KOPT-K1 (cell line): ENCODE results near the gene TRIM69.
"Not testable (repeated sequence)": the region's sequence is repeated elsewhere in the genome, so short reads cannot be mapped to it uniquely, and the experiment has no call there.

Experiments used
- H3K27ac ChIP-seq: fragments of 200-600 bp; sonication (generic); 2 replicates; pipeline ENCODE4 v1.5.1; 2016; ENCODE audit warnings: antibody characterized with exemption, mild to moderate bottlenecking, low read depth, low read length; ENCODE audit not compliant: poor library complexity, severe bottlenecking
- H3K36me3 ChIP-seq: fragments of 200-600 bp; sonication (generic); 2 replicates; pipeline ENCODE4 v1.5.1; 2017; ENCODE audit warnings: antibody characterized with exemption, mild to moderate bottlenecking, low read length, moderate library complexity; ENCODE audit not compliant: insufficient read depth
- H3K9me3 ChIP-seq: fragments of 200-600 bp; sonication (generic); 2 replicates; pipeline ENCODE4 v1.5.1; 2017; ENCODE audit warnings: antibody characterized with exemption, low read length, mild to moderate bottlenecking; ENCODE audit not compliant: insufficient read depth, poor library complexity, severe bottlenecking

TRIM69 gene

GRCh38 chr15:44711743-44712345 is 24.5 kb upstream of the TRIM69 start:
- H3K27ac ChIP-seq, result peak overlapping the region; percentile 98
- no peaks in the 10 kb centered on the region for H3K9me3 ChIP-seq
- peaks cover 36% of the 10 kb centered on the region for H3K36me3 ChIP-seq

GRCh38 chr15:44712346-44713005 is 23.9 kb upstream of the TRIM69 start:
- Histone ChIP-seq H3K36me3 (peaks cover 42% of the 10 kb centered on the region), H3K9me3 (no peaks in the 10 kb centered on the region), H3K27ac (peak overlapping the region; percentile 98)

DNA sequence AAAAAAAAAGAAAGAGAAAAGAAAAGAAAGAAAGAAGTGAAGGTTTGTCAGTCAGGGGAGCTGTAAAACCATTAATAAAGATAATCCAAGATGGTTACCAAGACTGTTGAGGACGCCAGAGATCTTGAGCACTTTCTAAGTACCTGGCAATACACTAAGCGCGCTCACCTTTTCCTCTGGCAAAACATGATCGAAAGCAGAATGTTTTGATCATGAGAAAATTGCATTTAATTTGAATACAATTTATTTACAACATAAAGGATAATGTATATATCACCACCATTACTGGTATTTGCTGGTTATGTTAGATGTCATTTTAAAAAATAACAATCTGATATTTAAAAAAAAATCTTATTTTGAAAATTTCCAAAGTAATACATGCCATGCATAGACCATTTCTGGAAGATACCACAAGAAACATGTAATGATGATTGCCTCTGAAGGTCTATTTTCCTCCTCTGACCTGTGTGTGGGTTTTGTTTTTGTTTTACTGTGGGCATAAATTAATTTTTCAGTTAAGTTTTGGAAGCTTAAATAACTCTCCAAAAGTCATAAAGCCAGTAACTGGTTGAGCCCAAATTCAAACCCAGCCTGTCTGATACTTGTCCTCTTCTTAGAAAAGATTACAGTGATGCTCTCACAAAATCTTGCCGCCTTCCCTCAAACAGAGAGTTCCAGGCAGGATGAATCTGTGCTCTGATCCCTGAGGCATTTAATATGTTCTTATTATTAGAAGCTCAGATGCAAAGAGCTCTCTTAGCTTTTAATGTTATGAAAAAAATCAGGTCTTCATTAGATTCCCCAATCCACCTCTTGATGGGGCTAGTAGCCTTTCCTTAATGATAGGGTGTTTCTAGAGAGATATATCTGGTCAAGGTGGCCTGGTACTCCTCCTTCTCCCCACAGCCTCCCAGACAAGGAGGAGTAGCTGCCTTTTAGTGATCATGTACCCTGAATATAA is 23.0 kb upstream of the TRIM69 start:
- no peaks in the 10 kb centered on the region for H3K9me3 ChIP-seq
- peak overlapping the region; percentile 98 for H3K27ac ChIP-seq
- H3K36me3 ChIP-seq, result peaks cover 50% of the 10 kb centered on the region

DNA sequence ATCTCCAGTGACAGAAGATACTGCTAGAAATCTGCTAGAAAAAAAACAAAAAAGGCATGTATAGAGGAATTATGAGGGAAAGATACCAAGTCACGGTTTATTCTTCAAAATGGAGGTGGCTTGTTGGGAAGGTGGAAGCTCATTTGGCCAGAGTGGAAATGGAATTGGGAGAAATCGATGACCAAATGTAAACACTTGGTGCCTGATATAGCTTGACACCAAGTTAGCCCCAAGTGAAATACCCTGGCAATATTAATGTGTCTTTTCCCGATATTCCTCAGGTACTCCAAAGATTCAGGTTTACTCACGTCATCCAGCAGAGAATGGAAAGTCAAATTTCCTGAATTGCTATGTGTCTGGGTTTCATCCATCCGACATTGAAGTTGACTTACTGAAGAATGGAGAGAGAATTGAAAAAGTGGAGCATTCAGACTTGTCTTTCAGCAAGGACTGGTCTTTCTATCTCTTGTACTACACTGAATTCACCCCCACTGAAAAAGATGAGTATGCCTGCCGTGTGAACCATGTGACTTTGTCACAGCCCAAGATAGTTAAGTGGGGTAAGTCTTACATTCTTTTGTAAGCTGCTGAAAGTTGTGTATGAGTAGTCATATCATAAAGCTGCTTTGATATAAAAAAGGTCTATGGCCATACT is 21.1 kb upstream of the TRIM69 start:
- H3K9me3 ChIP-seq, result no peaks in the 10 kb centered on the region
- no peak overlapping the region for H3K27ac ChIP-seq
- H3K36me3 ChIP-seq, result peaks cover 61% of the 10 kb centered on the region

DNA sequence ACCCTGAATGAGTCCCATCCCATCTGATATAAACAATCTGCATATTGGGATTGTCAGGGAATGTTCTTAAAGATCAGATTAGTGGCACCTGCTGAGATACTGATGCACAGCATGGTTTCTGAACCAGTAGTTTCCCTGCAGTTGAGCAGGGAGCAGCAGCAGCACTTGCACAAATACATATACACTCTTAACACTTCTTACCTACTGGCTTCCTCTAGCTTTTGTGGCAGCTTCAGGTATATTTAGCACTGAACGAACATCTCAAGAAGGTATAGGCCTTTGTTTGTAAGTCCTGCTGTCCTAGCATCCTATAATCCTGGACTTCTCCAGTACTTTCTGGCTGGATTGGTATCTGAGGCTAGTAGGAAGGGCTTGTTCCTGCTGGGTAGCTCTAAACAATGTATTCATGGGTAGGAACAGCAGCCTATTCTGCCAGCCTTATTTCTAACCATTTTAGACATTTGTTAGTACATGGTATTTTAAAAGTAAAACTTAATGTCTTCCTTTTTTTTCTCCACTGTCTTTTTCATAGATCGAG is 20.5 kb upstream of the TRIM69 start:
- Histone ChIP-seq H3K36me3 (peaks cover 61% of the 10 kb centered on the region), H3K9me3 (no peaks in the 10 kb centered on the region), H3K27ac (no peak overlapping the region)

DNA sequence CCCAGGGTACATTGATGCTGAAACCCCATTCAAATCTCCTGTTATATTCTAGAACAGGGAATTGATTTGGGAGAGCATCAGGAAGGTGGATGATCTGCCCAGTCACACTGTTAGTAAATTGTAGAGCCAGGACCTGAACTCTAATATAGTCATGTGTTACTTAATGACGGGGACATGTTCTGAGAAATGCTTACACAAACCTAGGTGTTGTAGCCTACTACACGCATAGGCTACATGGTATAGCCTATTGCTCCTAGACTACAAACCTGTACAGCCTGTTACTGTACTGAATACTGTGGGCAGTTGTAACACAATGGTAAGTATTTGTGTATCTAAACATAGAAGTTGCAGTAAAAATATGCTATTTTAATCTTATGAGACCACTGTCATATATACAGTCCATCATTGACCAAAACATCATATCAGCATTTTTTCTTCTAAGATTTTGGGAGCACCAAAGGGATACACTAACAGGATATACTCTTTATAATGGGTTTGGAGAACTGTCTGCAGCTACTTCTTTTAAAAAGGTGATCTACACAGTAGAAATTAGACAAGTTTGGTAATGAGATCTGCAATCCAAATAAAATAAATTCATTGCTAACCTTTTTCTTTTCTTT is 19.2 kb upstream of the TRIM69 start:
- Histone ChIP-seq H3K36me3 (peaks cover 61% of the 10 kb centered on the region), H3K9me3 (no peaks in the 10 kb centered on the region), H3K27ac (no peak overlapping the region)

DNA sequence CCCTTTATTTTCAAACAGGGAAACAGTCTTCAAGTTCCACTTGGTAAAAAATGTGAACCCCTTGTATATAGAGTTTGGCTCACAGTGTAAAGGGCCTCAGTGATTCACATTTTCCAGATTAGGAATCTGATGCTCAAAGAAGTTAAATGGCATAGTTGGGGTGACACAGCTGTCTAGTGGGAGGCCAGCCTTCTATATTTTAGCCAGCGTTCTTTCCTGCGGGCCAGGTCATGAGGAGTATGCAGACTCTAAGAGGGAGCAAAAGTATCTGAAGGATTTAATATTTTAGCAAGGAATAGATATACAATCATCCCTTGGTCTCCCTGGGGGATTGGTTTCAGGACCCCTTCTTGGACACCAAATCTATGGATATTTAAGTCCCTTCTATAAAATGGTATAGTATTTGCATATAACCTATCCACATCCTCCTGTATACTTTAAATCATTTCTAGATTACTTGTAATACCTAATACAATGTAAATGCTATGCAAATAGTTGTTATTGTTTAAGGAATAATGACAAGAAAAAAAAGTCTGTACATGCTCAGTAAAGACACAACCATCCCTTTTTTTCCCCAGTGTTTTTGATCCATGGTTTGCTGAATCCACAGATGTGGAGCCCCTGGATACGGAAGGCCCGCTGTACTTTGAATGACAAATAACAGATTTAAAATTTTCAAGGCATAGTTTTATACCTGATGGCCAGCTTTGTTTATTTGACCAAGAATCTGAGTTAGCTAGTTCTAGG is 18.0 kb upstream of the TRIM69 start:
- Histone ChIP-seq H3K9me3 (no peaks in the 10 kb centered on the region), H3K36me3 (peaks cover 60% of the 10 kb centered on the region), H3K27ac (no peak overlapping the region)

- H3K9me3 ChIP-seq, result no peaks in the 10 kb centered on the region
Observed at GRCh38 chr15:44718927-44719292, 17.4 kb upstream of the TRIM69 start.

DNA sequence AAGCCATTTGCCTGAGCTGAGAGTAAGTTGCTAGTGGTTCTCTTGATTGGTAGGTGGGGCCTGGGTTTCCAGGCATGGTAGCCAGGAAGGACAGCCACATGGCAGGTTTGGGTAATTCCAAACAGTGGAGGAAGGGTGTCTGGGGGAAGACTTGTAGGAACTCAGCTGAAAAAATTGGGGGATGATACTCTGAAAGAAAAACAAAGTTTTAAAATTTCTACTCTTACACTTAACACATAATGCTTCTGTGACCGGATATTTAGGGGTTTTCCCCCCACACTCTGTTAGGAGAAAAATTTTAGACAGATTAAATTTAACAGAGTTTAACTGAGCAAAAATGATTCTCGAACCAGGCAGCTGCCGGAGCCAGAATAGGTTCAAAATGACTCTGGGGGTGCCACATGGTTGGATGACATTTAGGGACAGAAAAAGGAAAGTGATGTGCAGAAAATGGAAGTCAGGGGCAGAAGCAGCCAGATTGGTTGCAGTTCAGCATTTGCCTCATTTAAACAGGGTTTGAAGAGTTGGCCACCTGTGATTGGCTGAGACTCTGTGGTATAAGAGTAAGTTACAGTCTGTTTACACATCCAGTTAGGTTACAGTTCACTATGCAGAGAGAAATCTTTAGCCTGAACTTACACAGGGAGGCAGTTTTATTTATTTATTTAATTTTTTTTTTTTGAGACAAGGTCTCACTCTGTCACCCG is 16.9 kb upstream of the TRIM69 start:
- no peaks in the 10 kb centered on the region for H3K9me3 ChIP-seq
- H3K27ac ChIP-seq, result peak overlapping the region; percentile 58
- H3K36me3 ChIP-seq, result peaks cover 49% of the 10 kb centered on the region

More at GRCh38 chr15:44718927-44719292, 17.4 kb upstream of the TRIM69 start:
- Histone ChIP-seq H3K27ac (peak overlapping the region; percentile 58), H3K36me3 (peaks cover 55% of the 10 kb centered on the region)

DNA sequence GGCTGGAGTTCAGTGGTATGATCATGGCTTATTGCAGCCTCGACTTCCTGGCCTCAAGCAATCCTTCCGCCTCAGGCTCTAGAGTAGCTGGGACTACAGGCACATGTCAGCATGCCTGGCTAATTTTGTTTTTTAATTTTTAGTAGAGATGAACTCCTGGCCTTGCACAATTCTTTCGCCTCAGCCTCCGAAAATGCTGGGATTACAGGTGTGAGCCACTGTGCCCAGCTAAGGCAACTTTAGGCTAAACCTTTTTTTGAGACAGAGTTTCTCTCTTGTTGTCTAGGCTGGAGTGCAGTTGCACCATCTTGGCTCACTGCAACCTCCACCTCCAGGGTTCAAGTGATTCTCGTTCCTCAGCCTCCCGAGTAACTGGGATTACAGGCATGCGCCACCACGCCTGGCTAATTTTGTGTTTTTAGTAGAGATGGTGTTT is 16.3 kb upstream of the TRIM69 start:
- Histone ChIP-seq H3K36me3 (peaks cover 44% of the 10 kb centered on the region), H3K27ac (peak overlapping the region; percentile 58)

GRCh38 chr15:44720460-44721176 is 15.7 kb upstream of the TRIM69 start:
- H3K36me3 ChIP-seq, result peaks cover 38% of the 10 kb centered on the region
- H3K9me3 ChIP-seq, result no peaks in the 10 kb centered on the region
- H3K27ac ChIP-seq, result peak overlapping the region; percentile 58

More for the DNA sequence above, 16.3 kb upstream of the TRIM69 start:
- H3K9me3 ChIP-seq, result not testable (repeated sequence)

- no peak overlapping the region for H3K27ac ChIP-seq
- H3K9me3 ChIP-seq, result no peaks in the 10 kb centered on the region
- H3K36me3 ChIP-seq, result peaks cover 24% of the 10 kb centered on the region
Observed at GRCh38 chr15:44722011-44722410, 14.3 kb upstream of the TRIM69 start.

GRCh38 chr15:44726136-44726535 is 10.2 kb upstream of the TRIM69 start:
- Histone ChIP-seq H3K36me3 (no peaks in the 10 kb centered on the region), H3K9me3 (no peaks in the 10 kb centered on the region), H3K27ac (peak overlapping the region; percentile 96)
